HepG2 (cell line): ENCODE measurements around the gene DCST2. TPM values are rescaled to one million over a fixed set of nuclear protein-coding genes. Genes with fewer than 3 reads are reported as not detected.

Experiments
- ATAC-seq: fragments of 200-7000 bp; cut with Tn5 transposase; 3 replicates; pipeline ENCODE4 v1.9.1; 2020; ENCODE audit warnings: mild to moderate bottlenecking, moderate library complexity
- BruUV-seq: library from RNA; stranded (reverse); fragments of 400-500 nt; replicated peaks from 2 replicates; lab custom pipeline; 2021; lab: Mats Ljungman, UMichigan
- CTCF ChIA-PET: fragments of 300-600 bp; formaldehyde crosslinking; extraction: SDS; loops from one replicate; lab custom pipeline; 2021; ENCODE audit warnings: low total read pairs, inconsistent platforms, low intra/inter-chr PET ratio; lab: Yijun Ruan, JAX
- POLR2A ChIA-PET: fragments of 350-600 bp; sonication (Branson Sonifier 250); formaldehyde crosslinking; loops from one replicate; lab custom pipeline; 2020; ENCODE audit warnings: antibody characterized with exemption, inconsistent platforms; lab: Yijun Ruan, JAX
- DNase-seq: peaks from one replicate; pipeline ENCODE4 v3.0.0-alpha.2; 2015; ENCODE audit warnings: low spot score
- FAIRE-seq: peaks from 3 replicates; lab custom pipeline; 2011; peaks lifted over from hg19 to GRCh38; lab: Jason Lieb, UNC
- H2AFZ ChIP-seq: one replicate; pipeline ENCODE4 v1.6.1; 2011; ENCODE audit warnings: low read length, inconsistent platforms
- H3K27ac ChIP-seq: fragments of 300-600 bp; 3 replicates; pipeline ENCODE4 v1.8.0; 2011; ENCODE audit warnings: mixed run types, mild to moderate bottlenecking, mixed read lengths, low read length, inconsistent platforms; ENCODE audit not compliant: insufficient read depth; ENCODE audit errors: extremely low read length
- H3K27me3 ChIP-seq, 2 experiments: fragments of 200-600 bp in 1 of 2; 2 replicates in 1 of 2; 3 replicates in 1 of 2; pipeline versions ENCODE4 v1.6.0 to v1.8.0; 2011; ENCODE audit warnings: low read length in 2 of 2, mild to moderate bottlenecking in 2 of 2, moderate library complexity in 2 of 2, inconsistent platforms in 1 of 2; ENCODE audit not compliant: insufficient read depth in 2 of 2, control insufficient read depth in 1 of 2
- H3K36me3 ChIP-seq, 2 experiments: fragments of 200-600 bp in 1 of 2; replicated peaks in 1 of 2; 2 replicates in 1 of 2; 3 replicates in 1 of 2; pipeline versions ENCODE4 v1.5.1 to v1.8.0; 2011; ENCODE audit warnings: low read length in 2 of 2, inconsistent platforms in 1 of 2; ENCODE audit not compliant: insufficient read depth in 2 of 2, control insufficient read depth in 1 of 2
- H3K4me1 ChIP-seq: 2 replicates; pipeline ENCODE4 v1.5.1; 2012; ENCODE audit warnings: low read length, inconsistent platforms; ENCODE audit not compliant: insufficient read depth
- H3K4me2 ChIP-seq: 2 replicates; pipeline ENCODE4 v1.6.0; 2011; ENCODE audit warnings: low read depth, low read length, inconsistent platforms
- H3K4me3 ChIP-seq, 3 experiments: fragments of 200-600 bp in 1 of 3; sonication (generic), shearing (Covaris generic) in 1 of 3; replicated peaks in 1 of 3; 2 replicates each; pipeline ENCODE4 v1.5.1; 2011 to 2016; ENCODE audit warnings: low read length in 3 of 3, inconsistent platforms in 2 of 3, low read depth in 2 of 3, mild to moderate bottlenecking in 2 of 3, control low read depth in 1 of 3, mixed read lengths in 1 of 3; ENCODE audit not compliant: insufficient read depth in 1 of 3
- H3K79me2 ChIP-seq: one replicate; pipeline ENCODE4 v1.6.1; 2011; ENCODE audit warnings: low read length, inconsistent platforms; ENCODE audit not compliant: insufficient read depth
- H3K9ac ChIP-seq: 2 replicates; pipeline ENCODE4 v1.6.0; 2011; ENCODE audit warnings: mild to moderate bottlenecking, low read depth, low read length, inconsistent platforms; ENCODE audit not compliant: insufficient read depth
- H3K9me3 ChIP-seq: 2 replicates; pipeline ENCODE4 v1.5.1; 2012; ENCODE audit warnings: mild to moderate bottlenecking, low read length
- H4K20me1 ChIP-seq: 2 replicates; pipeline ENCODE4 v1.6.0; 2011; ENCODE audit warnings: inconsistent platforms, mild to moderate bottlenecking, low read length, moderate library complexity; ENCODE audit not compliant: insufficient read depth
- ARNT ChIP-seq: fragments of 450-650 bp; IDR thresholded peaks from 2 replicates; pipeline ENCODE4 v1.6.1; 2017
- DR1 ChIP-seq: sonication (generic); formaldehyde crosslinking; IDR thresholded peaks from 2 replicates; pipeline ENCODE4 v1.8.0; 2021; ENCODE audit warnings: mild to moderate bottlenecking, missing genetic modification reagents, inconsistent platforms
- EEA1 ChIP-seq: sonication (generic); formaldehyde crosslinking; IDR thresholded peaks from 2 replicates; pipeline ENCODE4 v1.5.1; 2020; ENCODE audit warnings: mild to moderate bottlenecking, missing genetic modification reagents, borderline replicate concordance
- HDAC6 ChIP-seq: fragments of 200-600 bp; sonication (generic); IDR thresholded peaks from 2 replicates; pipeline ENCODE4 v1.7.0; 2017; ENCODE audit warnings: mild to moderate bottlenecking, antibody characterized with exemption, low read length, low read depth
- KLF16 ChIP-seq, 2 experiments: sonication (generic) in 1 of 2; formaldehyde crosslinking in 1 of 2; IDR thresholded peaks; 2 replicates each; pipeline versions ENCODE4 v1.6.1 to v1.8.0; 2016 to 2023; ENCODE audit warnings: missing genetic modification reagents in 2 of 2, missing compliant biosample characterization in 1 of 2
- MXI1 ChIP-seq: IDR thresholded peaks from 3 replicates; pipeline ENCODE4 v1.6.1; 2012; ENCODE audit warnings: low read depth, low read length, inconsistent platforms, borderline replicate concordance
- NFYB ChIP-seq: sonication (generic); formaldehyde crosslinking; IDR thresholded peaks from 2 replicates; pipeline ENCODE4 v1.4.0; 2020; ENCODE audit warnings: missing genetic modification reagents
- NR2F6 ChIP-seq, 2 experiments: IDR thresholded peaks; 2 replicates each; pipeline ENCODE4 v1.6.1; 2016; ENCODE audit warnings: antibody characterized with exemption in 1 of 2, mild to moderate bottlenecking in 1 of 2
- PAWR ChIP-seq: sonication (generic); formaldehyde crosslinking; IDR thresholded peaks from 2 replicates; pipeline ENCODE4 v1.4.0; 2020; ENCODE audit warnings: missing genetic modification reagents, mild to moderate bottlenecking, borderline replicate concordance
- RBFOX2 ChIP-seq: fragments of 200-400 bp; formaldehyde crosslinking; IDR thresholded peaks from 2 replicates; pipeline ENCODE4 v1.6.1; 2017; ENCODE audit warnings: low read depth, mild to moderate bottlenecking, low read length
- ZFP37 ChIP-seq: sonication (generic); formaldehyde crosslinking; IDR thresholded peaks from 2 replicates; pipeline ENCODE4 v1.4.0; 2020; ENCODE audit warnings: missing genetic modification reagents, borderline replicate concordance
- ZNF10 ChIP-seq: sonication (generic); formaldehyde crosslinking; IDR thresholded peaks from 2 replicates; pipeline ENCODE4 v1.4.0; 2020; ENCODE audit warnings: mild to moderate bottlenecking, low read depth, missing genetic modification reagents, borderline replicate concordance
- ZNF17 ChIP-seq: sonication (generic); formaldehyde crosslinking; IDR thresholded peaks from 2 replicates; pipeline ENCODE4 v1.5.0; 2020; ENCODE audit warnings: mild to moderate bottlenecking, missing genetic modification reagents
- ZNF263 ChIP-seq: sonication (generic); formaldehyde crosslinking; IDR thresholded peaks from 2 replicates; pipeline ENCODE4 v1.4.0; 2020; ENCODE audit warnings: missing genetic modification reagents
- ZNF768 ChIP-seq: sonication (generic); formaldehyde crosslinking; IDR thresholded peaks from 2 replicates; pipeline ENCODE4 v1.4.0; 2020; ENCODE audit warnings: missing genetic modification reagents
- WGBS: methylation state at CpG from one replicate; pipeline ENCODE4 v1.1.6; 2017; ENCODE audit warnings: low lambda C conversion rate; 5-methylcytosine and 5-hydroxymethylcytosine counted together
- in situ Hi-C: cut with HindIII; loops from 2 replicates; pipeline ENCODE4 v1.10.0; 2017; ENCODE audit warnings: low pct_unique_long_range_greater_than_20kb; ENCODE audit not compliant: extremely low pct_ligation_motif_present
- intact Hi-C: fragments of 100-400 bp; cut with micrococcal nuclease; formaldehyde crosslinking; loops from one replicate; pipeline ENCODE4 v1.10.0; 2022; ENCODE audit not compliant: unreplicated experiment
- polyA plus RNA-seq, 8 experiments: library from polyadenylated mRNA; depleted of rRNA in 3 of 8; stranded (reverse) in 7 of 8; unstranded in 1 of 8; fragments of >200 nt; fragmentation: Illumina TruSeq in 4 of 8; extraction: Trizol in 4 of 8; gene quantifications; 2 replicates each; pipeline versions ENCODE4 v1.2.1 to v1.2.3, GENCODE V29; 2011 to 2016; ENCODE audit warnings: low read depth in 4 of 8, missing spikeins in 1 of 8, mixed read lengths in 1 of 8; ENCODE audit not compliant: insufficient read depth in 1 of 8
- total RNA-seq, 5 experiments: library from RNA; depleted of rRNA; stranded (reverse); fragments of >200 nt; fragmentation: Illumina TruSeq; extraction: Trizol; gene quantifications; 2 replicates each; pipeline ENCODE4 v1.2.3, GENCODE V29; 2016; ENCODE audit warnings: low read depth in 1 of 5
- TF ChIP-seq, protein P1 (sequence below): sonication (generic); formaldehyde crosslinking; IDR thresholded peaks from 2 replicates; pipeline ENCODE4 v1.4.0; 2020; ENCODE audit warnings: mild to moderate bottlenecking, missing genetic modification reagents
- TF ChIP-seq, protein P2 (sequence below): sonication (generic); formaldehyde crosslinking; IDR thresholded peaks from 2 replicates; pipeline ENCODE4 v1.5.0; 2020; ENCODE audit warnings: mild to moderate bottlenecking, missing genetic modification reagents
- TF ChIP-seq, protein P3 (sequence below): IDR thresholded peaks from 2 replicates; pipeline ENCODE4 v1.6.1; 2016; ENCODE audit warnings: low read depth, borderline replicate concordance

DCST2 gene
- total and polyA plus RNA-seq, 2 of the 13 experiments (the other 11 are each of a cell fraction or from before 2014, with no cell fraction given) = 0.74 TPM; not detected in 1

DNA sequence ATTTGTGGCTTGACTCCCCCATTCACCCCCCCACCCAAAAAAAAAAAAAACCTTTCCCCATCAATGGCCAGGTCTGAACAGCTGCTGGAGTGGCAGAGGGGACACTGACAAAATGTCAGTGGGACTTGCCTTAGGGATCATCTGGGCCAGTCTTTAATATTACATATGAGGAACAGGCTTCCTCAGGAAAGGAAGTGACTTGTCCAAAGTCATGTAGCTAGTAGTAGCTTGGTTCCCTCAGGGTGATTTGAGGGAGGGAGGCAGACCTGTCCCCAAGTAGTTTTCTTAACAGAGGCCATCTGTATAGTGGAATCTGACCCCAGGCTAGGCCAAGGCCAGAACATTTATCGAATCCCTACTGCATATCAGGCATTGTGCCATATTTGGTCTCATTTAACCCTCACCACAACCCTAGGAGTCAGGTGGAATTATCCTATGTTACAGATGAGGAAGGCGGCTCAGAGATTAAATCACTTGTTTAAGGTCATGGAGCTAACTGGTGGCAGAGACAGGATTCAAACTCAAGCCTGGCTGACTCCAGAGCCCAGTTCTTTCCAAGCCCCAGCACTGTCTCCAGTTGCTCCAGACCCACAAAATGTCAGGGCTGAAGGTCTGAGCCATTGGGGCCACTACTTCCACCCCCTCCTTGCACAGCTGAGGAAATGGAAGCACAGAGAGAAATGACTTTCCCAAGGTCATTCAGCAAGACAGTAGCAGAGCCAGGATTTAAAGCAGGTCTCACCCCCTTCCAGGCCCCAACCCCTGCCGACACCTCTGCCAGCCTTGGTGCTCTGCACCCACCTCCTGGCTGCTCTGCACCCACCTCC is 20.6 kb downstream of the DCST2 start (continued):
- TF ChIP-seq DR1 (CRISPR knock-in tag) = no peak
- no peak for TF ChIP-seq MXI1
- TF ChIP-seq, protein P1, sequence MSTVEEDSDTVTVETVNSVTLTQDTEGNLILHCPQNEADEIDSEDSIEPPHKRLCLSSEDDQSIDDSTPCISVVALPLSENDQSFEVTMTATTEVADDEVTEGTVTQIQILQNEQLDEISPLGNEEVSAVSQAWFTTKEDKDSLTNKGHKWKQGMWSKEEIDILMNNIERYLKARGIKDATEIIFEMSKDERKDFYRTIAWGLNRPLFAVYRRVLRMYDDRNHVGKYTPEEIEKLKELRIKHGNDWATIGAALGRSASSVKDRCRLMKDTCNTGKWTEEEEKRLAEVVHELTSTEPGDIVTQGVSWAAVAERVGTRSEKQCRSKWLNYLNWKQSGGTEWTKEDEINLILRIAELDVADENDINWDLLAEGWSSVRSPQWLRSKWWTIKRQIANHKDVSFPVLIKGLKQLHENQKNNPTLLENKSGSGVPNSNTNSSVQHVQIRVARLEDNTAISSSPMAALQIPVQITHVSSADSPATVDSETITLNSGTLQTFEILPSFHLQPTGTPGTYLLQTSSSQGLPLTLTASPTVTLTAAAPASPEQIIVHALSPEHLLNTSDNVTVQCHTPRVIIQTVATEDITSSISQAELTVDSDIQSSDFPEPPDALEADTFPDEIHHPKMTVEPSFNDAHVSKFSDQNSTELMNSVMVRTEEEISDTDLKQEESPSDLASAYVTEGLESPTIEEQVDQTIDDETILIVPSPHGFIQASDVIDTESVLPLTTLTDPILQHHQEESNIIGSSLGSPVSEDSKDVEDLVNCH (CRISPR knock-in tag) = no peak
- TF ChIP-seq HDAC6 = no peak
- TF ChIP-seq PAWR (CRISPR knock-in tag) = no peak
- no peak for TF ChIP-seq ZNF263 (CRISPR knock-in tag)
- TF ChIP-seq ZFP37 (CRISPR knock-in tag) = no peak
- no peak for TF ChIP-seq ZNF10 (CRISPR knock-in tag)
- TF ChIP-seq NR2F6 (IDR thresholded peaks at IDR 0.05) = no peak
- TF ChIP-seq NR2F6 (CRISPR knock-in tag; IDR thresholded peaks at IDR 0.05) = 0 out of 2 replicates have a peak, but pooled peaks have one; percentile 13
- TF ChIP-seq, all 625 proteins: peak for 3

DNA sequence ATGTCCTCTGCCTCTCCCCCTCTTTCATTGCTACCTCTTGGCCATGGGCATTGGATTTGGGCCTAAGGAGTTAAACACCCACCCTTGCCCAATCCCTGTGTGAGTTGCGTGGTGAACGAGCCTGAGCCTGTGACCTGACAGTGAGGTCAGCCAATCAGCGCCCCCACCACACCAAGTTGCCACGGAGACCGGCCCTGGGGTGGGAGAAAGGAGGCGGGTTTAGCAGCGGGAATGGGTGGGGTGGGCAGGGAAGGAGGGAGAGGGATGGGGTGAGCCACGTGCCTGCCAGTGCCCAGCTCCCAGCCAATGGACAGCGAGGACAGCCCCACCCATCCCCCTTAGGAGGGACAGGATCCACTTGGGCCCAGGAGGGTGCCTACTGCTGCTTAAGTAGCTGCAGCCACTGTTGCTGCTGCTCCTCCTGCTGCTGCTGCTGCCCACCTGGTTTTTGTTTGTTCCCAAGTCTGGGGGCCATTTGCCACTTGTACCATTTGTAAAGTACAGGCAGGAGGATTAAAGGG is 21.5 kb downstream of the DCST2 start:
- Histone ChIP-seq H3K27me3 (no peaks in the 10 kb centered on the region), H3K9ac (no peak overlapping the region), H3K79me2 (peaks cover 19% of the 10 kb centered on the region), H3K27ac (peak overlapping the region; percentile 40), H3K4me1 (peaks cover 69% of the 10 kb centered on the region), H2AFZ (no peak overlapping the region), H3K4me3 (no peak overlapping the region), H3K9me3 (no peaks in the 10 kb centered on the region), H3K4me2 (no peak overlapping the region), H4K20me1 (peaks cover 9% of the 10 kb centered on the region; the same call in 1 of the 2 replicates), H3K36me3 (peaks cover 9 to 33% of the 10 kb centered on the region in 2 experiments; a peak in 4 of 5 replicates)
- intact Hi-C loops = no loop called here
- CTCF ChIA-PET = no interaction called here
- POLR2A ChIA-PET = interaction anchor here (2.1 to 8.2 kb wide), 2 partner anchors 10 to 39 kb away, joined by 9 to 90 read pairs; partner anchors contain the start of gene ZBTB7B
- ATAC-seq (no peak), DNase-seq (no peak), FAIRE-seq (no peak)
- in situ Hi-C loops = no loop called here
- BruUV-seq = no TSS peak
- WGBS = 80% methylated on average over 9 of the region's 9 CpGs
- TF ChIP-seq, protein P2, sequence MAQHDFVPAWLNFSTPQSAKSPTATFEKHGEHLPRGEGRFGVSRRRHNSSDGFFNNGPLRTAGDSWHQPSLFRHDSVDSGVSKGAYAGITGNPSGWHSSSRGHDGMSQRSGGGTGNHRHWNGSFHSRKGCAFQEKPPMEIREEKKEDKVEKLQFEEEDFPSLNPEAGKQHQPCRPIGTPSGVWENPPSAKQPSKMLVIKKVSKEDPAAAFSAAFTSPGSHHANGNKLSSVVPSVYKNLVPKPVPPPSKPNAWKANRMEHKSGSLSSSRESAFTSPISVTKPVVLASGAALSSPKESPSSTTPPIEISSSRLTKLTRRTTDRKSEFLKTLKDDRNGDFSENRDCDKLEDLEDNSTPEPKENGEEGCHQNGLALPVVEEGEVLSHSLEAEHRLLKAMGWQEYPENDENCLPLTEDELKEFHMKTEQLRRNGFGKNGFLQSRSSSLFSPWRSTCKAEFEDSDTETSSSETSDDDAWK (CRISPR knock-in tag) = no peak
- TF ChIP-seq, protein P3, sequence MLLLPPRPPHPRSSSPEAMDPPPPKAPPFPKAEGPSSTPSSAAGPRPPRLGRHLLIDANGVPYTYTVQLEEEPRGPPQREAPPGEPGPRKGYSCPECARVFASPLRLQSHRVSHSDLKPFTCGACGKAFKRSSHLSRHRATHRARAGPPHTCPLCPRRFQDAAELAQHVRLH (CRISPR knock-in tag) = no peak
- no peak for TF ChIP-seq KLF16 (CRISPR knock-in tag; IDR thresholded peaks at IDR 0.05)
- TF ChIP-seq ZNF17 (CRISPR knock-in tag) = no peak
- TF ChIP-seq RBFOX2 = 0 out of 2 replicates have a peak, but pooled peaks have one; percentile 27
- no peak for TF ChIP-seq NFYB (CRISPR knock-in tag)
- no peak for TF ChIP-seq ZNF768 (CRISPR knock-in tag)
- TF ChIP-seq EEA1 (CRISPR knock-in tag) = no peak
- TF ChIP-seq ZNF263 (CRISPR knock-in tag) = no peak
- no peak for TF ChIP-seq ARNT
